Liver (tissue), 9 donors: ENCODE data around the gene NIFK. TPM values are rescaled to one million over a fixed set of nuclear protein-coding genes. Genes with fewer than 3 reads are reported as not detected.

ENCODE experiments used
- DNase-seq: peaks from one replicate; pipeline ENCODE4 v3.0.0-alpha.2; 2017; ENCODE audit warnings: low spot score
- H3K27ac ChIP-seq, 2 donors: one replicate each; pipeline ENCODE4 v1.7.0; 2013; ENCODE audit warnings: inconsistent platforms in 2 of 2, low read length in 2 of 2, control low read depth in 1 of 2, low read depth in 1 of 2, mild to moderate bottlenecking in 1 of 2
- H3K27me3 ChIP-seq, 4 donors: one replicate each; pipeline versions ENCODE4 v1.6.1 to v1.7.0; 2013; ENCODE audit warnings: low read length in 3 of 4, inconsistent platforms in 1 of 4, mild to moderate bottlenecking in 1 of 4, moderate library complexity in 1 of 4; ENCODE audit not compliant: control insufficient read depth in 4 of 4, insufficient read depth in 4 of 4
- H3K36me3 ChIP-seq, 4 donors: one replicate each; pipeline versions ENCODE4 v1.6.1 to v1.7.0; 2013; ENCODE audit warnings: low read length in 3 of 4, mild to moderate bottlenecking in 3 of 4, low read depth in 1 of 4, moderate library complexity in 1 of 4; ENCODE audit not compliant: control insufficient read depth in 4 of 4, insufficient read depth in 3 of 4
- H3K4me1 ChIP-seq, 4 donors: one replicate each; pipeline versions ENCODE4 v1.6.1 to v1.7.0; 2013; ENCODE audit warnings: low read length in 3 of 4, mild to moderate bottlenecking in 3 of 4, moderate library complexity in 1 of 4; ENCODE audit not compliant: control insufficient read depth in 4 of 4, insufficient read depth in 4 of 4
- H3K4me3 ChIP-seq, 3 donors: one replicate each; pipeline versions ENCODE4 v1.6.1 to v1.7.0; 2013; ENCODE audit warnings: low read length in 3 of 3, control low read depth in 1 of 3, low read depth in 1 of 3, mild to moderate bottlenecking in 1 of 3
- H3K9ac ChIP-seq, 2 donors: one replicate each; pipeline ENCODE4 v1.7.0; 2013; ENCODE audit warnings: low read length in 2 of 2, mild to moderate bottlenecking in 2 of 2, moderate library complexity in 2 of 2, control low read depth in 1 of 2, low read depth in 1 of 2
- H3K9me3 ChIP-seq, 4 donors: one replicate each; pipeline versions ENCODE4 v1.6.1 to v1.7.0; 2013; ENCODE audit warnings: low read length in 3 of 4; ENCODE audit not compliant: control insufficient read depth in 4 of 4
- EGR1 ChIP-seq, 2 donors: IDR thresholded peaks; 2 replicates each; pipeline ENCODE4 v1.6.1; 2016 to 2018; ENCODE audit warnings: antibody characterized with exemption in 2 of 2, low read depth in 2 of 2
- FOXA2 ChIP-seq: IDR thresholded peaks from 2 replicates; pipeline ENCODE4 v1.6.1; 2016; ENCODE audit warnings: antibody characterized with exemption
- GABPA ChIP-seq, 2 donors: IDR thresholded peaks in 1 of 2; conservative IDR thresholded peaks in 1 of 2; 2 replicates each; pipeline ENCODE4 v1.6.1; 2016; ENCODE audit warnings: antibody characterized with exemption in 2 of 2, mild to moderate bottlenecking in 1 of 2, moderate library complexity in 1 of 2
- HNF4A ChIP-seq, 2 donors: conservative IDR thresholded peaks; 2 replicates each; pipeline ENCODE4 v1.6.1; 2016; ENCODE audit warnings: antibody characterized with exemption in 2 of 2, mild to moderate bottlenecking in 2 of 2
- HNF4G ChIP-seq: IDR thresholded peaks from 2 replicates; pipeline ENCODE4 v1.6.1; 2016; ENCODE audit warnings: antibody characterized with exemption
- JUND ChIP-seq, 2 donors: IDR thresholded peaks; 2 replicates each; pipeline ENCODE4 v1.6.1; 2016; ENCODE audit warnings: antibody characterized with exemption in 2 of 2
- NR2F2 ChIP-seq: IDR thresholded peaks from 2 replicates; pipeline ENCODE4 v1.6.1; 2016; ENCODE audit warnings: antibody characterized with exemption
- RAD21 ChIP-seq, 2 donors: IDR thresholded peaks; 2 replicates each; pipeline ENCODE4 v1.6.1; 2016; ENCODE audit warnings: antibody characterized with exemption in 2 of 2, mild to moderate bottlenecking in 2 of 2
- RXRA ChIP-seq, 2 donors: IDR thresholded peaks; 2 replicates each; pipeline ENCODE4 v1.6.1; 2017 to 2018; ENCODE audit warnings: antibody characterized with exemption in 2 of 2, mild to moderate bottlenecking in 1 of 2
- SP1 ChIP-seq: IDR thresholded peaks from 2 replicates; pipeline ENCODE4 v1.6.1; 2018; ENCODE audit warnings: antibody characterized with exemption, mild to moderate bottlenecking
- TAF1 ChIP-seq: conservative IDR thresholded peaks from 2 replicates; pipeline ENCODE4 v1.6.1; 2016; ENCODE audit warnings: antibody characterized with exemption, mild to moderate bottlenecking
- YY1 ChIP-seq: IDR thresholded peaks from 2 replicates; pipeline ENCODE4 v1.6.1; 2016; ENCODE audit warnings: antibody characterized with exemption, mild to moderate bottlenecking
- WGBS: extraction: QIAGEN DNeasy Blood & Tissue Kit; methylation state at CpG from one replicate; pipeline ENCODE4 v1.1.7; 2013; 5-methylcytosine and 5-hydroxymethylcytosine counted together
- polyA plus RNA-seq, 2 donors: library from polyadenylated mRNA; stranded (reverse) in 1 of 2; unstranded in 1 of 2; fragments of 200-250 nt in 1 of 2; fragments of >200 nt in 1 of 2; fragmentation: Nextera tagmentation in 1 of 2; extraction: Ambion mirVana in 1 of 2; gene quantifications; one replicate each; pipeline versions ENCODE4 v1.2.1 to v1.2.3, GENCODE V29; 2013 to 2015
- total RNA-seq, 2 donors: library from RNA; depleted of rRNA; stranded (reverse); fragments of >200 nt; gene quantifications; one replicate each; pipeline ENCODE4 v1.2.3, GENCODE V29; 2014
- TF ChIP-seq, protein P1 (sequence below): fragments of 150-350 bp; IDR thresholded peaks from 2 replicates; pipeline ENCODE4 v1.5.1; 2017; ENCODE audit warnings: improper control_type of control experiment, low read depth, low read length; ENCODE audit not compliant: missing input control
- TF ChIP-seq, protein P2 (sequence below): IDR thresholded peaks from 2 replicates; pipeline ENCODE4 v1.6.1; 2016; ENCODE audit warnings: antibody characterized with exemption
- TF ChIP-seq, protein P3 (sequence below): IDR thresholded peaks from 2 replicates; pipeline ENCODE4 v1.6.1; 2016; ENCODE audit warnings: antibody characterized with exemption
- TF ChIP-seq, protein P4 (sequence below): IDR thresholded peaks from 2 replicates; pipeline ENCODE4 v1.6.1; 2016; ENCODE audit warnings: antibody characterized with exemption
- TF ChIP-seq, protein P5 (sequence below): IDR thresholded peaks from 2 replicates; pipeline ENCODE4 v1.6.1; 2016; ENCODE audit warnings: antibody characterized with exemption, mild to moderate bottlenecking
- donor health status: healthy.
- donor health status: healthy.
- donor health status: healthy.
- donor health status: healthy.
- donor health status: healthy.

The NIFK gene
- 10 to 100 TPM; 13.4 to 18.0 TPM for total RNA-seq
- 10 to 100 TPM; 14.4 to 25.6 TPM for polyA plus RNA-seq

DNA sequence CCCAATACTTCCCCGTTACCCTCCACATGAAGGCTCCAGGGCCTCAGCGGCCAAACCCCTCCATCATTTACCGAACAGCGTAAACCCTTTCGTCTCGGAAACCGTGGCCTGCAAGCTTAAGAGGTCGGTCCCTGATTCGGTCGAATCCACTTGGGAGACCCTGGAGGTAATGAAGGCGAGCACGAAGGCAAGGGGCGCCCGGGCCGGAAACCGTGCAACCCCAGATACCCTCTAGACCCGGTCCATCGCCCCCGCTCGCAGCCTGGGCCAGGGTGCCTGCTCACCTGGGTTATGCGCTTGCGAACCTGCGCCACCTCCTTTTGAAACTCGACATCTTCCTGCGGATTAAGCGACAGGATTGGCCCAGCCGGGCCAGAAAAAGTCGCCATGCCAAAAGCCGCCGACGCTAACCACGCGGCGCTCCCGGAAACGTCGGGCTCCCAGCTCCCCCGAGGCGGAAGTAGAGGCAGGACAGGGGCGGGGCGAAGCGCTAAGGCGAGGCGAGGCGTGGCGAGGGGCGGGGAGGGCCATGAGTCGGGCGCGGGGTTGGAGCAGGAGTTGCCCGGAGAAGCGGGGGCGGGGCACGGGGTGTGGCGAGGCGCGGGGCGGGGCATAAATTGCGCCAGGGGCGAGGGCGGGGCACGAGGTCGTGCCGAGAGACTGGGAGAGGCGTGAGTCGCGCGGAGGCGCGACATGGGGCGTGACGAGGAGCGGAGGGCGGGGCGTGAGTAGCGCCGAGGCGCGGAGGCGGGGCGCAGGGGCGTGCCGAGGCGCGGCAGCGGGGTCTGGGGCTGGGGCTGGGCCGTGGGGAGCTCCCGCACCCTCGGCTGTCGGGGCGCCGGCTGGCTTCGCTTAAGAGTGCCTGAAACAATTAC lies at the start of gene NIFK:
NIFK (minus strand) TSS at position 414 of the 875 bp plus-strand sequence; CDS start at position 389, 25 bp downstream.
- Histone ChIP-seq H3K36me3 (peaks cover 4 to 11% (median 6%) of the 10 kb centered on the region in 4 donors), H3K27me3 (no peaks in the 10 kb centered on the region), H3K9me3 (no peaks in the 10 kb centered on the region), H3K4me3 (peak within 1 kb of the TSS; percentile 87 to 100 (median 97)), H3K4me1 (peaks cover 1 to 12% (median 7%) of the 10 kb centered on the region in 4 donors), H3K27ac (peak within 1 kb of the TSS; percentile 57 to 86), H3K9ac (peak within 1 kb of the TSS; percentile 66 to 98)
- DNase-seq = peak; percentile 100
- WGBS = under 1% methylated on average over 93 of the region's 93 CpGs
- TF ChIP-seq HNF4G = no peak
- TF ChIP-seq, protein P1, sequence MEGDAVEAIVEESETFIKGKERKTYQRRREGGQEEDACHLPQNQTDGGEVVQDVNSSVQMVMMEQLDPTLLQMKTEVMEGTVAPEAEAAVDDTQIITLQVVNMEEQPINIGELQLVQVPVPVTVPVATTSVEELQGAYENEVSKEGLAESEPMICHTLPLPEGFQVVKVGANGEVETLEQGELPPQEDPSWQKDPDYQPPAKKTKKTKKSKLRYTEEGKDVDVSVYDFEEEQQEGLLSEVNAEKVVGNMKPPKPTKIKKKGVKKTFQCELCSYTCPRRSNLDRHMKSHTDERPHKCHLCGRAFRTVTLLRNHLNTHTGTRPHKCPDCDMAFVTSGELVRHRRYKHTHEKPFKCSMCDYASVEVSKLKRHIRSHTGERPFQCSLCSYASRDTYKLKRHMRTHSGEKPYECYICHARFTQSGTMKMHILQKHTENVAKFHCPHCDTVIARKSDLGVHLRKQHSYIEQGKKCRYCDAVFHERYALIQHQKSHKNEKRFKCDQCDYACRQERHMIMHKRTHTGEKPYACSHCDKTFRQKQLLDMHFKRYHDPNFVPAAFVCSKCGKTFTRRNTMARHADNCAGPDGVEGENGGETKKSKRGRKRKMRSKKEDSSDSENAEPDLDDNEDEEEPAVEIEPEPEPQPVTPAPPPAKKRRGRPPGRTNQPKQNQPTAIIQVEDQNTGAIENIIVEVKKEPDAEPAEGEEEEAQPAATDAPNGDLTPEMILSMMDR = no peak
- peak; percentile 22 for TF ChIP-seq NR2F2
- peak; percentile 79 to 93 for TF ChIP-seq GABPA (IDR thresholded peaks at IDR 0.05 in 1 of 2, conservative IDR thresholded peaks at IDR 0.05 in 1 of 2)
- TF ChIP-seq HNF4A (conservative IDR thresholded peaks at IDR 0.05) = no peak
- TF ChIP-seq TAF1 = no peak
- TF ChIP-seq EGR1 (IDR thresholded peaks at IDR 0.05; ENCODE audit: low read depth in 2 of 2) = peak; percentile 78 to 82
- TF ChIP-seq, protein P2, sequence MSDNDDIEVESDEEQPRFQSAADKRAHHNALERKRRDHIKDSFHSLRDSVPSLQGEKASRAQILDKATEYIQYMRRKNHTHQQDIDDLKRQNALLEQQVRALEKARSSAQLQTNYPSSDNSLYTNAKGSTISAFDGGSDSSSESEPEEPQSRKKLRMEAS = peak; percentile 89
- TF ChIP-seq SP1 = peak; percentile 65
- TF ChIP-seq, protein P3, sequence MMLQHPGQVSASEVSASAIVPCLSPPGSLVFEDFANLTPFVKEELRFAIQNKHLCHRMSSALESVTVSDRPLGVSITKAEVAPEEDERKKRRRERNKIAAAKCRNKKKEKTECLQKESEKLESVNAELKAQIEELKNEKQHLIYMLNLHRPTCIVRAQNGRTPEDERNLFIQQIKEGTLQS = no peak
- TF ChIP-seq RAD21 (IDR thresholded peaks at IDR 0.05) = peak in 1 of 2 donors; percentile 33
- no peak for TF ChIP-seq FOXA2
- TF ChIP-seq, protein P4, sequence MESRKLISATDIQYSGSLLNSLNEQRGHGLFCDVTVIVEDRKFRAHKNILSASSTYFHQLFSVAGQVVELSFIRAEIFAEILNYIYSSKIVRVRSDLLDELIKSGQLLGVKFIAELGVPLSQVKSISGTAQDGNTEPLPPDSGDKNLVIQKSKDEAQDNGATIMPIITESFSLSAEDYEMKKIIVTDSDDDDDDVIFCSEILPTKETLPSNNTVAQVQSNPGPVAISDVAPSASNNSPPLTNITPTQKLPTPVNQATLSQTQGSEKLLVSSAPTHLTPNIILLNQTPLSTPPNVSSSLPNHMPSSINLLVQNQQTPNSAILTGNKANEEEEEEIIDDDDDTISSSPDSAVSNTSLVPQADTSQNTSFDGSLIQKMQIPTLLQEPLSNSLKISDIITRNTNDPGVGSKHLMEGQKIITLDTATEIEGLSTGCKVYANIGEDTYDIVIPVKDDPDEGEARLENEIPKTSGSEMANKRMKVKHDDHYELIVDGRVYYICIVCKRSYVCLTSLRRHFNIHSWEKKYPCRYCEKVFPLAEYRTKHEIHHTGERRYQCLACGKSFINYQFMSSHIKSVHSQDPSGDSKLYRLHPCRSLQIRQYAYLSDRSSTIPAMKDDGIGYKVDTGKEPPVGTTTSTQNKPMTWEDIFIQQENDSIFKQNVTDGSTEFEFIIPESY = no peak
- TF ChIP-seq, protein P5, sequence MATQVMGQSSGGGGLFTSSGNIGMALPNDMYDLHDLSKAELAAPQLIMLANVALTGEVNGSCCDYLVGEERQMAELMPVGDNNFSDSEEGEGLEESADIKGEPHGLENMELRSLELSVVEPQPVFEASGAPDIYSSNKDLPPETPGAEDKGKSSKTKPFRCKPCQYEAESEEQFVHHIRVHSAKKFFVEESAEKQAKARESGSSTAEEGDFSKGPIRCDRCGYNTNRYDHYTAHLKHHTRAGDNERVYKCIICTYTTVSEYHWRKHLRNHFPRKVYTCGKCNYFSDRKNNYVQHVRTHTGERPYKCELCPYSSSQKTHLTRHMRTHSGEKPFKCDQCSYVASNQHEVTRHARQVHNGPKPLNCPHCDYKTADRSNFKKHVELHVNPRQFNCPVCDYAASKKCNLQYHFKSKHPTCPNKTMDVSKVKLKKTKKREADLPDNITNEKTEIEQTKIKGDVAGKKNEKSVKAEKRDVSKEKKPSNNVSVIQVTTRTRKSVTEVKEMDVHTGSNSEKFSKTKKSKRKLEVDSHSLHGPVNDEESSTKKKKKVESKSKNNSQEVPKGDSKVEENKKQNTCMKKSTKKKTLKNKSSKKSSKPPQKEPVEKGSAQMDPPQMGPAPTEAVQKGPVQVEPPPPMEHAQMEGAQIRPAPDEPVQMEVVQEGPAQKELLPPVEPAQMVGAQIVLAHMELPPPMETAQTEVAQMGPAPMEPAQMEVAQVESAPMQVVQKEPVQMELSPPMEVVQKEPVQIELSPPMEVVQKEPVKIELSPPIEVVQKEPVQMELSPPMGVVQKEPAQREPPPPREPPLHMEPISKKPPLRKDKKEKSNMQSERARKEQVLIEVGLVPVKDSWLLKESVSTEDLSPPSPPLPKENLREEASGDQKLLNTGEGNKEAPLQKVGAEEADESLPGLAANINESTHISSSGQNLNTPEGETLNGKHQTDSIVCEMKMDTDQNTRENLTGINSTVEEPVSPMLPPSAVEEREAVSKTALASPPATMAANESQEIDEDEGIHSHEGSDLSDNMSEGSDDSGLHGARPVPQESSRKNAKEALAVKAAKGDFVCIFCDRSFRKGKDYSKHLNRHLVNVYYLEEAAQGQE = no peak
- no peak for TF ChIP-seq JUND (IDR thresholded peaks at IDR 0.05)
- TF ChIP-seq RXRA (IDR thresholded peaks at IDR 0.05) = no peak
- peak; percentile 63 for TF ChIP-seq YY1
